ENCODE measurements around the gene GLI2.

GLI2 gene

DNA sequence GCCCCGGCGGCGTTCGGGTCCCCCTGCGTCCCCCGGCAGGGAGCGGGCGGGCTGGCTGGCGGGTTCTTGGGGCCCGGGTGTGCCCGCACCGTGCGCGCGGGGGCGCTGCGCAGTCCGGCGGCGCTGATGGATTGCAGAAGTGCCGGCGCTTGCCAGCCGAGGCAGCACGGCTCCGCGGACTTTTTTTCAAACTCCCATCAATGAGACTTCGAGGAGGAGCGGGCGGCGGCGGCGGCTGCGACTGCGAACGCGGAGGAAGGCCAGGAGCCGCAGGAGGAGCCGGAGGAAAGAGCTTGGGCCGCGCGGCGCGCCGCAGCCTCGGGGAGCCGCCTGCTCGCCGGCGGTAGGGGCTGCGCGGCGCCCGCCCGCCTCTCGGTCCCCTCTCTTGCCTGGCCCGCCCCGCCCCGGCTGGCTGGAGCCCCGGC, at the start of gene GLI2:
GLI2 (plus strand) TSS at position 123 of the 425 bp plus-strand sequence. CDS start 61,453 bp downstream, outside the sequence.
- no peaks in the 10 kb centered on the region for H3K36me3 Mint-ChIP-seq (ENCODE audit: low read depth)
- H3K4me3 Mint-ChIP-seq = peak within 1 kb of the TSS; percentile 51
- intact Hi-C loops (cut with micrococcal nuclease) = no loop called here
- H3K27ac Mint-ChIP-seq = no peak within 1 kb of the TSS
- H3K4me1 Mint-ChIP-seq (ENCODE audit: low read depth) = peaks cover 6% of the 10 kb centered on the region
- no peaks in the 10 kb centered on the region for H3K9me3 Mint-ChIP-seq
- H3K27me3 Mint-ChIP-seq = peaks cover 81% of the 10 kb centered on the region

DNA sequence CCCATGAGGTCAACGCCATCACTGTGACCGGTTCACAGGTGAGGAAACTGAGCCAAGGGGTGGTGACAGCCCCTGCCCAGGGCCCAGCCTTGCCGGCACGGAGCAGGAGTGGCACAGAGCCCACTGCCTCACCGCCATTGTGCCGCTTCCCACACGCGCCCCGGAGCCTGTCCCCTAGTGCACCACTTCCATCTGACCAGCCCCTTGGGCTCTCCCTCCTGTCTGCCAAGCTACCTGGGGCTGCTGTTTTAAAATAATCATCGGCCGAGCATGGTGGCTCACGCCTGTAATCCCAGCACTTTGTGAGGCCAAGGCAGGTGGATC, 49.7 kb upstream of the GLI2 start:
- Mint-ChIP-seq H3K36me3 (ENCODE audit: low read depth) (no peaks in the 10 kb centered on the region), H3K4me3 (no peak overlapping the region), H3K27ac (no peak overlapping the region), H3K27me3 (peaks cover 6% of the 10 kb centered on the region), H3K9me3 (no peaks in the 10 kb centered on the region), H3K4me1 (ENCODE audit: low read depth) (no peaks in the 10 kb centered on the region)
- intact Hi-C loops (cut with micrococcal nuclease) = no loop called here

DNA sequence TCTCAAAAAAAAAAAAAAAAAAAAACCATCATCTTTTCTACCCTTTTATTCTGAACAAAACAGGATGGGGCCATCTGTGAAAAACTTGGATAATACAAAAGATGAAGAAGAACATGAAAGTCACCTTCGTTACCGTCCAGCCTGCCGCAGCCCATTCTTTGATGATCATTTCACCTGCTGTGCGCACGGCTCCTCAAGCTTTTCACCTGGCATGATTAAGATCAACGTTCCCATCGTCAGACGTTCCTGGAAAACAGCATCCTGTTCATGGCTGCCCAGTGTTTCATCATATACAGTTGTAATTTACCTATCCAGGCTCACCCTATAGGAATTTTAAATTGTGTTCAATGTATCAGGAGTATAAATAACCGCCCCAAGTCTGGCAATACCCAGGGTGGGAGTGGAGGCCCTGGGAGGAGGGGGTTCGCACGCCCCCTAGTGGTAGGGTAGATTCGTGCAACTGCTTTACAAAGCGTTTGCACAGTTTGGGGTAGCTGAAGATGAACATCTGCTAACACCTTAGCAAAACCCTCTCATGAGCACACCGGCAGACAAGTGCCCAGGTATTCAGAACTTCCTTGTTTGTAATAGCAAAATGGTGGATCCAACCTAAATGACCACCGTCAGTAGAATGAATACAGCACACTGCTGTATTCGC, 49.0 kb upstream of the GLI2 start:
- no peaks in the 10 kb centered on the region for H3K4me1 Mint-ChIP-seq (ENCODE audit: low read depth)
- H3K4me3 Mint-ChIP-seq = no peak overlapping the region
- H3K36me3 Mint-ChIP-seq (ENCODE audit: low read depth) = no peaks in the 10 kb centered on the region
- no peaks in the 10 kb centered on the region for H3K9me3 Mint-ChIP-seq
- H3K27ac Mint-ChIP-seq = no peak overlapping the region
- intact Hi-C loops (cut with micrococcal nuclease) = no loop called here
- H3K27me3 Mint-ChIP-seq = peaks cover 6% of the 10 kb centered on the region

- peaks cover 6% of the 10 kb centered on the region for H3K27me3 Mint-ChIP-seq
- H3K4me1 Mint-ChIP-seq (ENCODE audit: low read depth) = no peaks in the 10 kb centered on the region
- intact Hi-C loops (cut with micrococcal nuclease) = no loop called here
Observed at GRCh38 chr2:120687210-120687609, 48.5 kb upstream of the GLI2 start.

DNA sequence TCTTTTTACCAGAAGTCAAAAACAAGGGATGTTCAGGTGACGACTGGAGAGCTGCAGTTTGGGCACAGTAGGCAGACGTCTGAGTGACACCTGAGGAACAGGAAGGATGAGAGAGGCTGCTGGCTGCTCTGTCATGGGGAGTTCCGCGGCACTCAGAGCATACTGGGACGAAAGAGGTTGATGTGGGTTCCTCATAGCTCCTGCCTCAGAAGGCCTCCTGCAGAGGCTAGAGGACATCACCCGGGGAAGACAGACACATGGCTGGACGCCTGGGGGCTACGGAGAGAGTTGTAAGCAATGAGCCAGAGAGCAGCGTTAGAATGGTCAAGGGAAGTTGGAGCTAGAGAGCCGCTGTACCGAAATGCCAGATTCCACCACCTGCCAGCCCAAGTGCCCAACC, 45.1 kb upstream of the GLI2 start:
- Mint-ChIP-seq H3K9me3 (no peaks in the 10 kb centered on the region), H3K4me3 (no peak overlapping the region), H3K36me3 (ENCODE audit: low read depth) (no peaks in the 10 kb centered on the region), H3K4me1 (ENCODE audit: low read depth) (no peaks in the 10 kb centered on the region), H3K27me3 (peaks cover 20% of the 10 kb centered on the region), H3K27ac (no peak overlapping the region)
- intact Hi-C loops (cut with micrococcal nuclease) = no loop called here

More at GRCh38 chr2:120687210-120687609, 48.5 kb upstream of the GLI2 start:
- no peaks in the 10 kb centered on the region for H3K9me3 Mint-ChIP-seq
- no peak overlapping the region for H3K4me3 Mint-ChIP-seq
- H3K36me3 Mint-ChIP-seq (ENCODE audit: low read depth) = no peaks in the 10 kb centered on the region
- H3K27ac Mint-ChIP-seq = no peak overlapping the region

- Mint-ChIP-seq H3K4me1 (ENCODE audit: low read depth) (no peaks in the 10 kb centered on the region), H3K27me3 (peaks cover 29% of the 10 kb centered on the region), H3K36me3 (ENCODE audit: low read depth) (no peaks in the 10 kb centered on the region), H3K27ac (no peak overlapping the region), H3K4me3 (no peak overlapping the region), H3K9me3 (no peaks in the 10 kb centered on the region)
- intact Hi-C loops (cut with micrococcal nuclease) = no loop called here
Observed at GRCh38 chr2:120691410-120691809, 44.3 kb upstream of the GLI2 start.

DNA sequence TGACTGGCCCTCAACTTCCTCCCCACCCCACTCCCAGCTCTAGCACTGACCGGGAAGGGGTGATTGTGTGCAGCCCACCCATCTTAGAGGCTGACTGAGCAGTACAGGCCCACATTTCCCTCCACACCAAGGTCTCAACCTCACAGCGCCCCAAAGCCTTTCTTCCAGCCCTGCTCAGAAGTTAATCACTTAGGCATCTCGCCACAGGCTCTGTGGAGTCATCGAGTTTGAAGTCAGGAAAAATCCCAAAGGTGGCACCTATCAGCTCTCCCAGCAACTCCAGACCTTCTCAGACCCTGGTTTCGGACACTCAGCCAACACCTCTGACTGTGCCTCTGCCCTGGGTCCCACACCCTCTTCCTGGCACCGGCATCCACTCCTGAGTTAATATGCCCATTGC, 43.0 kb upstream of the GLI2 start:
- H3K4me1 Mint-ChIP-seq (ENCODE audit: low read depth) = no peaks in the 10 kb centered on the region
- no peaks in the 10 kb centered on the region for H3K9me3 Mint-ChIP-seq
- H3K27me3 Mint-ChIP-seq = peaks cover 39% of the 10 kb centered on the region
- no peaks in the 10 kb centered on the region for H3K36me3 Mint-ChIP-seq (ENCODE audit: low read depth)
- H3K27ac Mint-ChIP-seq = no peak overlapping the region
- intact Hi-C loops (cut with micrococcal nuclease) = no loop called here
- no peak overlapping the region for H3K4me3 Mint-ChIP-seq

DNA sequence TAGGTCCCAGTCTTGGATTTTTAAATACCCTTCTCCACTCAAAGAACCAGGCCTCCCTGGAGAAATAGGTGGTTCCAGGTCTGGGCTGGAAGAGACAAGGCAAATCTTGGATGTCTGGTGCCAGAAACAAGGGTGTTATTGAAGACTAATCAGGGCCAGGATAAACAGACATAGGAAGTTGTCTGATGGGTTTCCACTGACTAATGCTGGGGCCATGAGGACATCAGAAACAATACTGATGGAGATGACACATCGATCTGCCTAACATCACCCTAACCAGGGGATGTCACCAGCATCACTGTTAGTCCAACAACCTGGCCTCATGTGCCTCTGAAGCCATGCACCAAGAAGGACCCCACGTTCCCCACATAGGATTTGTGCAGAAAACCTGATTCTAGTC, 42.5 kb upstream of the GLI2 start:
- H3K9me3 Mint-ChIP-seq = no peaks in the 10 kb centered on the region
- no peak overlapping the region for H3K27ac Mint-ChIP-seq
- no peaks in the 10 kb centered on the region for H3K36me3 Mint-ChIP-seq (ENCODE audit: low read depth)
- H3K4me1 Mint-ChIP-seq (ENCODE audit: low read depth) = no peaks in the 10 kb centered on the region
- H3K4me3 Mint-ChIP-seq = no peak overlapping the region
- peaks cover 41% of the 10 kb centered on the region for H3K27me3 Mint-ChIP-seq
- intact Hi-C loops (cut with micrococcal nuclease) = no loop called here

- intact Hi-C loops (cut with micrococcal nuclease) = no loop called here
- H3K4me3 Mint-ChIP-seq = no peak overlapping the region
- H3K36me3 Mint-ChIP-seq (ENCODE audit: low read depth) = no peaks in the 10 kb centered on the region
- no peak overlapping the region for H3K27ac Mint-ChIP-seq
- peaks cover 42% of the 10 kb centered on the region for H3K27me3 Mint-ChIP-seq
- H3K9me3 Mint-ChIP-seq = no peaks in the 10 kb centered on the region
- H3K4me1 Mint-ChIP-seq (ENCODE audit: low read depth) = no peaks in the 10 kb centered on the region
Observed at GRCh38 chr2:120694034-120694433, 41.6 kb upstream of the GLI2 start.

- intact Hi-C loops (cut with micrococcal nuclease) = loop anchor here (5.0 kb wide), 1 partner anchor 385 kb away; no protein-coding TSS in a partner anchor
- Mint-ChIP-seq H3K27ac (no peak overlapping the region), H3K36me3 (ENCODE audit: low read depth) (no peaks in the 10 kb centered on the region), H3K4me1 (ENCODE audit: low read depth) (no peaks in the 10 kb centered on the region), H3K9me3 (no peaks in the 10 kb centered on the region), H3K27me3 (peaks cover 41% of the 10 kb centered on the region), H3K4me3 (no peak overlapping the region)
Observed at GRCh38 chr2:120697471-120697870, 38.2 kb upstream of the GLI2 start.

DNA sequence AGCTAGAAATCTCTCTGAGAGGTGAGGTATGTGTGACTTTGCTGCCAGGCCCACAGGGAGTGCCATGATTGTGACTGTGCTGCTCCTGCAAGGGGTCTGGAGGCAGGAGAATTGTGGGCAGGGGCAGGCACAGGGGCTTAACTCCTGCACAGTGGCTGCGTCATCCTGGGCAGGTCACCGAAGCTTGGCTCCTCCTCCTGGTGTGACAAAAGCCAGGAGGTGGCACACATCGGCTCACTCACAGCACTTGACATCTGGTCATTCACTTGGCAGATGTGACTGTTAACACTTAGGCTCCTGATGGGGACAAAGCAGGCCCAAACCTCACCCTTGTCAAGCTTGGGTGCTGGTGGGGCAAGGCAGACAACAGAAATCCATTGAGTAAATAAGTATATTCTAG, 36.4 kb upstream of the GLI2 start:
- Mint-ChIP-seq H3K4me1 (ENCODE audit: low read depth) (no peaks in the 10 kb centered on the region), H3K27me3 (peaks cover 37% of the 10 kb centered on the region), H3K36me3 (ENCODE audit: low read depth) (no peaks in the 10 kb centered on the region), H3K9me3 (no peaks in the 10 kb centered on the region), H3K4me3 (no peak overlapping the region), H3K27ac (no peak overlapping the region)
- intact Hi-C loops (cut with micrococcal nuclease) = loop anchor here (5.0 kb wide), 1 partner anchor 383 kb away; no protein-coding TSS in a partner anchor

DNA sequence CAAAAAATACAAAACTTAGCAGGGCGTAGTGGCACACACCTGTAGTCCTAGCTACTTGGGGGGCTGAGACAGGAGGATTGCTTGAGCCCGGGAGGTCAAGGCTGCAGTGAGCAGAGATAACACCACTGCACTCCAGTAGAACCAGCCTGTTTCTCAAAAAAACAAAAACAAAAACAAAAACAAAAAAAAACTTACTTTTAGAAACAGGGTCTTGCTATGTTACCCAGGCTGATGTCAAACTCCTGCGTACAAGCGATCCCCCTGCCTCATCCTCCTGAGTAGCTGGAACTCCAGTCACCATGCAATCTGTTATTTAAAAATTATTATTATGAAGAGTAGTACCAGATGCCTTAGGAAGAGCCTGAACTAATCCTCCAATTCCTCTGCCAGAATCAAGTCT, 35.0 kb upstream of the GLI2 start:
- H3K9me3 Mint-ChIP-seq = no peaks in the 10 kb centered on the region
- H3K4me3 Mint-ChIP-seq = no peak overlapping the region
- H3K36me3 Mint-ChIP-seq (ENCODE audit: low read depth) = no peaks in the 10 kb centered on the region
- H3K27me3 Mint-ChIP-seq = peaks cover 23% of the 10 kb centered on the region
- H3K27ac Mint-ChIP-seq = no peak overlapping the region
- H3K4me1 Mint-ChIP-seq (ENCODE audit: low read depth) = no peaks in the 10 kb centered on the region
- intact Hi-C loops (cut with micrococcal nuclease) = no loop called here

- intact Hi-C loops (cut with micrococcal nuclease) = no loop called here
Observed at GRCh38 chr2:120701096-120701495, 34.6 kb upstream of the GLI2 start.

DNA sequence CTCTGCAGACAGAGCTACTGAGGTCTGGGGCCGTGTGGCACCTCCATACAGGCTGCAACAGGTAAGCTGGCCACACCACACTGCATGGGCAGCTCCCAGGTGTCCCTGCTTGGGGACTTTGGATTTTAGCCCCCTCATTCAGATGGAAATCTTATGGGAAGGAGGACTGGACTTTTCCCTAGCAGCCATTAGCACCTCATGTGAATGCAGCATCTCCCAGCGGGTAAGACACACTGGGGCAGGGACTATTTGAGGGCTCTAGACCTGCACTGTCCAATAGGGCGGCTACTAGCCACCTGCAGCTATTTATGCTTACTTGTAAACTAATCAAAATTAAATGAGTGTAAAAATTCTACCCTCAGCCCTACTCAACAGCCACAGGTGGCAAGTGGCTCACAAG, 34.2 kb upstream of the GLI2 start:
- Mint-ChIP-seq H3K27ac (no peak overlapping the region), H3K9me3 (no peaks in the 10 kb centered on the region), H3K4me1 (ENCODE audit: low read depth) (no peaks in the 10 kb centered on the region), H3K4me3 (no peak overlapping the region), H3K27me3 (peaks cover 15% of the 10 kb centered on the region), H3K36me3 (ENCODE audit: low read depth) (no peaks in the 10 kb centered on the region)
- intact Hi-C loops (cut with micrococcal nuclease) = no loop called here

More at GRCh38 chr2:120701096-120701495, 34.6 kb upstream of the GLI2 start:
- no peaks in the 10 kb centered on the region for H3K4me1 Mint-ChIP-seq (ENCODE audit: low read depth)
- H3K27ac Mint-ChIP-seq = no peak overlapping the region
- no peak overlapping the region for H3K4me3 Mint-ChIP-seq
- no peaks in the 10 kb centered on the region for H3K9me3 Mint-ChIP-seq
- no peaks in the 10 kb centered on the region for H3K36me3 Mint-ChIP-seq (ENCODE audit: low read depth)
- peaks cover 19% of the 10 kb centered on the region for H3K27me3 Mint-ChIP-seq

DNA sequence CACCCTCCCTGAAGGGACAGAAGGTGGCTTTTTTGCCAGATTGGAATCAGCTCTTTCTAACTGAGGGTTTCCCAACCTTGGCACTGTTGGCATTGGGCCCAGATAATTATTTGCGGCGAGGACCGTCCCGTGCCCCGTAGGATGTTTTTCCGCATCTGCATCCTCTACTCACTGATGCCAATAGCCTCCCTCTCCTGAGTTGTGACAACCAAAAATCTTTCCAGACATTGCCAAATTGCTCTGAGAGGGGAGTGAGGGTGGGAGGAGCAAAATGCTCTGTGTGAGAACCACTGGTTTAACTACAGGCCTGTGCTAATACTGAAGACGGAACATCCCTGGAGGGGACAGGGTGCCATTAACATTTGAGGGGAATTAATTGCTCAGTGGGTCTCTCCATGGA, 33.6 kb upstream of the GLI2 start:
- H3K27ac Mint-ChIP-seq = no peak overlapping the region
- H3K27me3 Mint-ChIP-seq = peaks cover 9% of the 10 kb centered on the region
- no peaks in the 10 kb centered on the region for H3K4me1 Mint-ChIP-seq (ENCODE audit: low read depth)
- no peak overlapping the region for H3K4me3 Mint-ChIP-seq
- H3K9me3 Mint-ChIP-seq = no peaks in the 10 kb centered on the region
- H3K36me3 Mint-ChIP-seq (ENCODE audit: low read depth) = no peaks in the 10 kb centered on the region
- intact Hi-C loops (cut with micrococcal nuclease) = no loop called here

Measured in dendritic cell treated with granulocyte-macrophage colony-stimulating factor and Interleukin-4, amounts not matched to agents 40 ng/mL and 50 ng/mL, for 4 days (primary cell).